Measurements from ENCODE around the gene GRIN1.

Gene GRIN1

GRCh38 chr9:137136261-137136880, 2.6 kb upstream of the GRIN1 start:
- Histone ChIP-seq H3K27ac (ENCODE audit: low read depth, low read length, poor library complexity, severe bottlenecking) (no peak overlapping the region), H4K20me1 (ENCODE audit: insufficient read depth, low read length) (no peaks in the 10 kb centered on the region), H3K4me1 (ENCODE audit: insufficient read depth, low read length, severe bottlenecking) (no peaks in the 10 kb centered on the region), H3K4me3 (ENCODE audit: low read depth, low read length, poor library complexity, severe bottlenecking) (no peak overlapping the region), H3K36me3 (ENCODE audit: insufficient read depth, low read length) (no peaks in the 10 kb centered on the region), H3K27me3 (ENCODE audit: insufficient read depth, low read length) (0 out of 2 replicates have a peak, but pooled peaks cover 7% of the 10 kb centered on the region), H3K9me3 (ENCODE audit: low read length) (no peaks in the 10 kb centered on the region), H3K9me2 (ENCODE audit: low read depth, low read length) (no peaks in the 10 kb centered on the region), H3K4me2 (ENCODE audit: low read length) (no peak overlapping the region), H2AFZ (ENCODE audit: low read length) (no peak overlapping the region), H3K79me2 (ENCODE audit: insufficient read depth, low read length) (no peaks in the 10 kb centered on the region), H3F3A (ENCODE audit: insufficient read depth, low read length) (no peaks in the 10 kb centered on the region), H3K9ac (ENCODE audit: low read length) (no peak overlapping the region)
- no peak for TF ChIP-seq EZH2 (IDR thresholded peaks at IDR 0.05; ENCODE audit: borderline replicate concordance, low read length)
- TF ChIP-seq, protein P1, sequence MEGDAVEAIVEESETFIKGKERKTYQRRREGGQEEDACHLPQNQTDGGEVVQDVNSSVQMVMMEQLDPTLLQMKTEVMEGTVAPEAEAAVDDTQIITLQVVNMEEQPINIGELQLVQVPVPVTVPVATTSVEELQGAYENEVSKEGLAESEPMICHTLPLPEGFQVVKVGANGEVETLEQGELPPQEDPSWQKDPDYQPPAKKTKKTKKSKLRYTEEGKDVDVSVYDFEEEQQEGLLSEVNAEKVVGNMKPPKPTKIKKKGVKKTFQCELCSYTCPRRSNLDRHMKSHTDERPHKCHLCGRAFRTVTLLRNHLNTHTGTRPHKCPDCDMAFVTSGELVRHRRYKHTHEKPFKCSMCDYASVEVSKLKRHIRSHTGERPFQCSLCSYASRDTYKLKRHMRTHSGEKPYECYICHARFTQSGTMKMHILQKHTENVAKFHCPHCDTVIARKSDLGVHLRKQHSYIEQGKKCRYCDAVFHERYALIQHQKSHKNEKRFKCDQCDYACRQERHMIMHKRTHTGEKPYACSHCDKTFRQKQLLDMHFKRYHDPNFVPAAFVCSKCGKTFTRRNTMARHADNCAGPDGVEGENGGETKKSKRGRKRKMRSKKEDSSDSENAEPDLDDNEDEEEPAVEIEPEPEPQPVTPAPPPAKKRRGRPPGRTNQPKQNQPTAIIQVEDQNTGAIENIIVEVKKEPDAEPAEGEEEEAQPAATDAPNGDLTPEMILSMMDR (IDR thresholded peaks at IDR 0.05; ENCODE audit: low read length): no peak

- Histone ChIP-seq H3K4me3 (ENCODE audit: low read depth, low read length, poor library complexity, severe bottlenecking) (no peak overlapping the region), H3K36me3 (ENCODE audit: insufficient read depth, low read length) (no peaks in the 10 kb centered on the region), H2AFZ (ENCODE audit: low read length) (no peak overlapping the region), H4K20me1 (ENCODE audit: insufficient read depth, low read length) (no peaks in the 10 kb centered on the region), H3K79me2 (ENCODE audit: insufficient read depth, low read length) (no peaks in the 10 kb centered on the region), H3K4me1 (ENCODE audit: insufficient read depth, low read length, severe bottlenecking) (no peaks in the 10 kb centered on the region), H3K27me3 (ENCODE audit: insufficient read depth, low read length) (0 out of 2 replicates have a peak, but pooled peaks cover 7% of the 10 kb centered on the region), H3F3A (ENCODE audit: insufficient read depth, low read length) (no peaks in the 10 kb centered on the region), H3K4me2 (ENCODE audit: low read length) (no peak overlapping the region), H3K9me2 (ENCODE audit: low read depth, low read length) (no peaks in the 10 kb centered on the region), H3K9ac (ENCODE audit: low read length) (no peak overlapping the region), H3K9me3 (ENCODE audit: low read length) (no peaks in the 10 kb centered on the region), H3K27ac (ENCODE audit: low read depth, low read length, poor library complexity, severe bottlenecking) (no peak overlapping the region)
- no peak for TF ChIP-seq EZH2 (IDR thresholded peaks at IDR 0.05; ENCODE audit: borderline replicate concordance, low read length)
- TF ChIP-seq, protein P1 (IDR thresholded peaks at IDR 0.05; ENCODE audit: low read length): no peak
These were observed 1.9 kb upstream of the GRIN1 start for GRCh38 chr9:137136881-137137607.

DNA sequence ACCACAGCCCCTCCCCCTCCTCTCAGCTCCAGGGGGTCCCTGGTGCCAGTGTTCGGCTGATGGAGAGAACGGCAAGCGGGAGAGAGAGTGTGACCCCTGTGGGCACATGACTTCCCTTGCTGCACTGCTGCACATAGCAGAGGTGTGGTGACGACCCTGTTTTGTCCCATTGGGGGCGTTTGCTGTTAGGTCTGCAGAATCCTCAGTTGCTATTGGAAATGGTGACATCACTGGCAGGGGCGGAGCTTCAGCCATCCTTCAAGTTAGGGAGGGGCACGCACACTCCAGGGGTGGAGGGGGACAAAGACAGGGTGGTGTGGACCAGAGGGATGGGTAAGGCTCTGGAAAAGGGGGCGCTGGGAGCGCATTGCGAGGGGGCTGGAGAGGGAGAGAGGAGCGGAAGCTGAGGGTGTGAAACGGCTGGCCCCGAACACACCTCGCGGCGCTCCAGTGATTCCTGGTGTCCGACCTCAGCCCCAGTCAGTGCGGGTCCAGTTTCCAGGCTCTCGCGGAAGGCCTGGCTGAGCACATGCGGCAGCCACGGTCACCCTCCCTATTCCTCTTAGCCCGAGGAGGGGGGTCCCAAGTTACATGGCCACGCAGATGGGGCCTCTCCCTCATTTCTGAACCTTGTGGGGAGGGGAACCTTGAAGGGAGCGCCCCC, 764 bp upstream of the GRIN1 start:
- Histone ChIP-seq H3K27me3 (ENCODE audit: insufficient read depth, low read length) (0 out of 2 replicates have a peak, but pooled peaks cover 7% of the 10 kb centered on the region), H3K9ac (ENCODE audit: low read length) (no peak overlapping the region), H3K4me2 (ENCODE audit: low read length) (no peak overlapping the region)

More for the DNA sequence above, 764 bp upstream of the GRIN1 start:
- H3K4me3 ChIP-seq (ENCODE audit: low read depth, low read length, poor library complexity, severe bottlenecking): no peak overlapping the region
- no peaks in the 10 kb centered on the region for H4K20me1 ChIP-seq (ENCODE audit: insufficient read depth, low read length)
- no peak overlapping the region for H3K27ac ChIP-seq (ENCODE audit: low read depth, low read length, poor library complexity, severe bottlenecking)
- H3K9me3 ChIP-seq (ENCODE audit: low read length): no peaks in the 10 kb centered on the region
- H3K4me1 ChIP-seq (ENCODE audit: insufficient read depth, low read length, severe bottlenecking): no peaks in the 10 kb centered on the region
- TF ChIP-seq EZH2 (IDR thresholded peaks at IDR 0.05; ENCODE audit: borderline replicate concordance, low read length): no peak
- TF ChIP-seq, protein P1 (IDR thresholded peaks at IDR 0.05; ENCODE audit: low read length): no peak
- H3F3A ChIP-seq (ENCODE audit: insufficient read depth, low read length): no peaks in the 10 kb centered on the region
- no peak overlapping the region for H2AFZ ChIP-seq (ENCODE audit: low read length)
- H3K9me2 ChIP-seq (ENCODE audit: low read depth, low read length): no peaks in the 10 kb centered on the region
- no peaks in the 10 kb centered on the region for H3K36me3 ChIP-seq (ENCODE audit: insufficient read depth, low read length)
- H3K79me2 ChIP-seq (ENCODE audit: insufficient read depth, low read length): no peaks in the 10 kb centered on the region

Data from OCI-LY1 (cell line).